Activated CD8-positive, alpha-beta memory T cell treated with anti-CD3 and anti-CD28 coated beads, Interleukin-2, amount 50 U/mL, for 48 hours (primary cell): ENCODE results near the gene ARHGAP4.

Experiments used
- DNase-seq: peaks from one replicate; pipeline ENCODE4 v3.0.0-alpha.2; 2020

The ARHGAP4 gene

GRCh38 chrX:153864101-153864500, 62.0 kb downstream of the ARHGAP4 start:
- DNase-seq, result no peak

- DNase-seq, result no peak
Observed at GRCh38 chrX:153863251-153863991, 62.6 kb downstream of the ARHGAP4 start.

GRCh38 chrX:153862369-153863250, 63.5 kb downstream of the ARHGAP4 start:
- DNase-seq, result no peak

GRCh38 chrX:153861733-153862310, 64.2 kb downstream of the ARHGAP4 start:
- DNase-seq, result no peak

- DNase-seq, result no peak
Observed at GRCh38 chrX:153861151-153861550, 64.9 kb downstream of the ARHGAP4 start.
